A549 (cell line): ENCODE results near the gene ALG12.

Experiments
- CBX2 ChIP-seq: fragments of 200-600 bp; sonication (generic); IDR thresholded peaks from 2 replicates; pipeline ENCODE4 v1.6.1; 2016; ENCODE audit warnings: low read depth, mild to moderate bottlenecking, borderline replicate concordance
- CEBPB ChIP-seq, 2 experiments: fragments of >200 bp in 1 of 2; sonication (Bioruptor Twin) in 1 of 2; formaldehyde crosslinking in 1 of 2; IDR thresholded peaks; 2 replicates each; pipeline ENCODE4 v1.6.1; 2012 to 2016
- CTCF ChIP-seq: fragments of >200 bp; sonication (Bioruptor Twin); formaldehyde crosslinking; IDR thresholded peaks from 3 replicates; pipeline ENCODE4 v1.5.1; 2016
- EP300 ChIP-seq, 2 experiments: fragments of >200 bp; sonication (Bioruptor Twin); formaldehyde crosslinking; IDR thresholded peaks; 2 replicates in 1 of 2; 3 replicates in 1 of 2; pipeline ENCODE4 v1.6.1; 2016 to 2017
- HDAC2 ChIP-seq: fragments of 200-600 bp; sonication (generic); IDR thresholded peaks from 2 replicates; pipeline ENCODE4 v1.6.1; 2016
- HEYL ChIP-seq: fragments of 250-450 bp; sonication (Bioruptor Pico); IDR thresholded peaks from 2 replicates; pipeline ENCODE4 v1.8.0; 2021; ENCODE audit warnings: mild to moderate bottlenecking, moderate library complexity
- HOXB13 ChIP-seq: fragments of 250-450 bp; sonication (Bioruptor Pico); IDR thresholded peaks from 2 replicates; pipeline ENCODE4 v1.5.0; 2020; ENCODE audit warnings: low read depth, mild to moderate bottlenecking, moderate library complexity
- KDM1A ChIP-seq: fragments of 200-600 bp; sonication (generic); IDR thresholded peaks from 2 replicates; pipeline ENCODE4 v1.6.1; 2016; ENCODE audit warnings: low read depth, mild to moderate bottlenecking
- PBX3 ChIP-seq: IDR thresholded peaks from 2 replicates; pipeline ENCODE4 v1.6.1; 2012
- POLR2A ChIP-seq: IDR thresholded peaks from 2 replicates; pipeline ENCODE4 v1.6.1; 2012; ENCODE audit warnings: mild to moderate bottlenecking, low read length
- REST ChIP-seq: fragments of 200-600 bp; sonication (generic); IDR thresholded peaks from 2 replicates; pipeline ENCODE4 v1.6.1; 2016; ENCODE audit warnings: antibody characterized with exemption, mild to moderate bottlenecking, moderate library complexity
- RFX5 ChIP-seq: fragments of 450-650 bp; IDR thresholded peaks from 2 replicates; pipeline ENCODE4 v1.7.1; 2014; ENCODE audit warnings: antibody characterized with exemption, mild to moderate bottlenecking, moderate library complexity
- USF2 ChIP-seq: fragments of 450-650 bp; IDR thresholded peaks from 2 replicates; pipeline ENCODE4 v1.6.1; 2014; ENCODE audit warnings: antibody characterized with exemption

DNA sequence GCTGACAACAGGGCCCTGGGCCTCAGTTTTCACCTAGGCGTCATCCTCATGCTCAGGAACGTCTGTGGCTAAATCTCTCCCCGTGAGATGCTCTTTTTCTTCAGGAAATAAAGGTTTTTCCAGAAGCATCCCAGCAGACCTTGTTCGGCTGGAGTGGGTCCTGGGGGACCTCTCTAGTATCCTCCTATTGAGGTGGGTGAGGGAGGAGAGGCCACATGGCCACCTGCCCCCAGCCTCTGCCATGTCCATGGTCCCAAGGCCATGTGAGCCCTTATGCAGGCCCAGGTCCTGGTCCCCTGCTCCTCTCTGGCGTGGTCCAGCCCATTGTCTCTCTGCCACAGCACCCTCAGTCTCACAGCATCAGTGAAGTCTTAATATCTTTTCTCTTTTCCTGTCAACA is 22.0 kb downstream of the ALG12 start:
- TF ChIP-seq PBX3, result no peak
- TF ChIP-seq CTCF, result no peak
- no peak for TF ChIP-seq RFX5
- TF ChIP-seq REST, result no peak
- TF ChIP-seq HOXB13 (CRISPR knock-in tag), result no peak
- no peak for TF ChIP-seq CEBPB (IDR thresholded peaks at IDR 0.05)
- no peak for TF ChIP-seq HDAC2
- no peak for TF ChIP-seq HEYL (CRISPR knock-in tag)
- no peak for TF ChIP-seq EP300 (IDR thresholded peaks at IDR 0.05)
- TF ChIP-seq POLR2A, result no peak
- no peak for TF ChIP-seq CBX2
- no peak for TF ChIP-seq USF2
- TF ChIP-seq KDM1A, result no peak
